ENCODE data around the gene CCDC18. TPM values are rescaled to one million over a fixed set of nuclear protein-coding genes. Genes with fewer than 3 reads are reported as not detected.
"Not testable (repeated sequence)": the region's sequence is repeated elsewhere in the genome, so short reads cannot be mapped to it uniquely, and the experiment has no call there.

The CCDC18 gene
- total and polyA plus RNA-seq, 9 donors, result 1.5 to 4.5 (median 2.8) TPM

- Histone ChIP-seq H3K4me1 (ENCODE audit: insufficient read depth) (no peaks in the 10 kb centered on the region), H3K9me3 (no peaks in the 10 kb centered on the region), H3K4me3 (no peak overlapping the region), H3K36me3 (no peaks in the 10 kb centered on the region), H3K27me3 (no peaks in the 10 kb centered on the region), H3K27ac (no peak overlapping the region)
- intact Hi-C loops (cut with DNase I), result no loop called here
- WGBS, 3 donors, result 91 to 93% (median 91%) methylated on average over 6 of the region's 6 CpGs
- no peak for DNase-seq
- TF ChIP-seq POLR2A (IDR thresholded peaks at IDR 0.05) (no peak), EP300 (IDR thresholded peaks at IDR 0.05) (no peak), CTCF (IDR thresholded peaks at IDR 0.05) (no peak)
Observed at GRCh38 chr1:93219443-93219842, 38.9 kb downstream of the CCDC18 start.

DNA sequence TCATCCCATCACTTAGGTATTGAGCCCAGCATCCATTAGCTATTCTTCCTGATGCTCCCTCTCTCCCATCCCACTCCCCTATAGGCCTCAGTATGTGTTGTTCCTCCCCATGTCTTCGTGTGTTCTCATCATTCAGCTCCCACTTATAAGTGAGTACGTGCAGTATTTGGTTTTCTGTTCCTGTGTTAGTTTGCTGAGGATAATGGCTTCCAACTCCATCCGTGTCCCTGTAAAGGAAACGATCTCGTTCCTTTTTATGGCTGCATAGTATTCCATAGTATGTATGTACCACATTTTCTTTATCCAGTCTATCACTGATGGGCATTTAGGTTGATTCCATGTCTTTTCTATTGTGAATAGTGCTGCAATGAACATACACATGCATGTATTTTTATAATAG is 40.2 kb downstream of the CCDC18 start:
- H3K27me3 ChIP-seq; H3K36me3 ChIP-seq; intact Hi-C loops (cut with DNase I); H3K27ac ChIP-seq; H3K4me3 ChIP-seq; DNase-seq; H3K9me3 ChIP-seq; H3K4me1 ChIP-seq (ENCODE audit: insufficient read depth): not testable (repeated sequence)
- WGBS, 3 donors, result 85 to 98% (median 96%) methylated on average over 5 of the region's 5 CpGs

DNA sequence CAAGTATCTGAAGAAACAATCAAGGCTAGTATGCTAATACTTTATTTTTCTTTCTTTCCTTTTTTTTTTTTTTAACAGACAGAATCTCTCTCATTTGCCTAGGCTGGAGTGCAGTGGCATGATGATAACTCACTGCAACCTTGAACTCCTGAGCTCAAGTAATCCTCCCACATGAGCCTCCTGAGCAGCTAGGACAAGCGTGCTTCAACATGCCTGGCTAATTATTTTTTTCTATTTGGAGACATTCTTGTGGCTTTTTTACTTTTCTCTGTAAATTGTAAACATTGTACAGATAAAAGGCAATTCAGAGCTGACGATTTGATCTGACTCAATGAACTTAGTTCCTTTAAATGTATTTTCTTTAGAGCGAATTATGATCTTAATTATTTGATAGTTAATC is 41.4 kb downstream of the CCDC18 start:
- Histone ChIP-seq H3K4me1 (ENCODE audit: insufficient read depth) (no peaks in the 10 kb centered on the region), H3K36me3 (no peaks in the 10 kb centered on the region), H3K4me3 (no peak overlapping the region), H3K27ac (no peak overlapping the region), H3K27me3 (no peaks in the 10 kb centered on the region), H3K9me3 (no peaks in the 10 kb centered on the region)
- DNase-seq, result peak in 1 of 5 donors; percentile 14
- intact Hi-C loops (cut with DNase I), result no loop called here
- TF ChIP-seq EP300 (IDR thresholded peaks at IDR 0.05) (no peak), POLR2A (IDR thresholded peaks at IDR 0.05) (no peak), CTCF (IDR thresholded peaks at IDR 0.05) (no peak)
- 17 to 26% (median 18%) methylated on average over 3 of the region's 3 CpGs for WGBS, 3 donors

DNA sequence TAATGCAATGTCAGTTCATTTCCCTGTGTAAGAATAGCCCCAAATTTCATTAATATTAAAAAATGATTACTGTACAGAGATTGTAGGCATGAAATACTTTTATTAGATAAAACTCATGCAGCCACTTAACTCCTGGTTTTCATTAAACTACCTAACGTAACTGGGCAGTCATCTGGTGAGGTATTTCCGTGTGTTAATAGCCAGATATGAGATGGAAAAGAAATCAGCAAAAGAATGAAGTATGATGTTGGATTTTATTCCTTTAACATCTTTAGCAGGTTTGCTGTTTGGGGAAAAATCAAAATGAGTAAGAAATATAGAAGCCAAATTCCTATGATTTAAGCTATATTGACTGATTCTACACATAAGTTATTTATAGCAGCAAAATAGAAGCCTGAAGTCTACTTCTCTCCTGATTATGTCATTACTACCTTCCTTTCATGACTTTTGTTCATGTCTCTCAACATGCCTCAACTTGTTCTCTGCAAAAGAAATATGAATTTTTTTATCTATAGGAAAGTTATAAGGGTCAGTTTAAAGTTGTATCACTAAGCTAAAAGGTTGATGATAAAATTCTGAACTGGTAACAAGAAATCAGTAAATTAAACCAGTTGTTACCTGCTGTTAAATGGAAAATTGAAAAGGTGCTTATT is 42.6 kb downstream of the CCDC18 start:
- WGBS, 3 donors, result 93 to 96% (median 94%) methylated on average over 2 of the region's 2 CpGs

More for the DNA sequence above, 42.6 kb downstream of the CCDC18 start:
- no peak for DNase-seq
- H3K27me3 ChIP-seq, result no peaks in the 10 kb centered on the region
- no peaks in the 10 kb centered on the region for H3K9me3 ChIP-seq
- H3K4me3 ChIP-seq, result no peak overlapping the region
- H3K27ac ChIP-seq, result no peak overlapping the region
- intact Hi-C loops (cut with DNase I), result no loop called here
- TF ChIP-seq POLR2A (IDR thresholded peaks at IDR 0.05), result no peak
- no peak for TF ChIP-seq CTCF (IDR thresholded peaks at IDR 0.05)
- TF ChIP-seq EP300 (IDR thresholded peaks at IDR 0.05), result no peak
- H3K4me1 ChIP-seq (ENCODE audit: insufficient read depth), result no peaks in the 10 kb centered on the region
- H3K36me3 ChIP-seq, result no peaks in the 10 kb centered on the region
